GM12878 (cell line): ENCODE results near the gene PUDP. TPM values are rescaled to one million over a fixed set of nuclear protein-coding genes. Genes with fewer than 3 reads are reported as not detected.

ENCODE experiments used
- ATAC-seq: fragments of 200-7000 bp; cut with Tn5 transposase; 3 replicates; pipeline ENCODE4 v1.9.1; 2020; ENCODE audit warnings: mild to moderate bottlenecking, moderate library complexity
- BruUV-seq: library from RNA; stranded (reverse); fragments of 400-500 nt; replicated peaks from 2 replicates; lab custom pipeline; 2021; lab: Mats Ljungman, UMichigan
- CTCF ChIA-PET: fragments of 300-600 bp; sonication (Branson Sonifier 250); formaldehyde crosslinking; extraction: SDS; loops from one replicate; lab custom pipeline; 2021; ENCODE audit warnings: inconsistent platforms; lab: Yijun Ruan, JAX
- POLR2A ChIA-PET: fragments of 350-600 bp; formaldehyde crosslinking; extraction: SDS; loops from one replicate; lab custom pipeline; 2021; ENCODE audit warnings: inconsistent platforms; lab: Charles Lee
- RAD21 ChIA-PET: fragments of 300-600 bp; sonication (Branson Sonifier 250); formaldehyde crosslinking; loops from one replicate; lab custom pipeline; 2023; ENCODE audit warnings: antibody characterized with exemption; ENCODE audit not compliant: unreplicated experiment; lab: Charles Lee
- SMC1A ChIA-PET: fragments of 300-600 bp; sonication (Branson Sonifier 250); formaldehyde crosslinking; loops from one replicate; lab custom pipeline; 2023; ENCODE audit not compliant: unreplicated experiment, uncharacterized antibody; lab: Charles Lee
- DNase-seq: peaks from one replicate; pipeline ENCODE4 v3.0.0-alpha.2; 2011; ENCODE audit warnings: low read depth, low spot score
- FAIRE-seq: peaks from 3 replicates; lab custom pipeline; 2011; peaks lifted over from hg19 to GRCh38; lab: Jason Lieb, UNC
- H2AFZ ChIP-seq: 2 replicates; pipeline ENCODE4 v1.6.0; 2011; ENCODE audit warnings: low read depth, low read length, control low read depth; ENCODE audit not compliant: control insufficient read depth
- H3K27ac ChIP-seq: 2 replicates; pipeline ENCODE4 v1.5.1; 2011; ENCODE audit warnings: control low read depth; ENCODE audit not compliant: control insufficient read depth, insufficient read depth
- H3K27me3 ChIP-seq, 2 experiments: replicated peaks in 1 of 2; 2 replicates each; pipeline versions ENCODE4 v1.6.0 to v1.6.1; 2011; ENCODE audit warnings: low read length in 1 of 2; ENCODE audit not compliant: control insufficient read depth in 2 of 2, insufficient read depth in 2 of 2
- H3K36me3 ChIP-seq, 2 experiments: 2 replicates each; pipeline ENCODE4 v1.5.1; 2011; ENCODE audit warnings: low read length in 1 of 2; ENCODE audit not compliant: control insufficient read depth in 2 of 2, insufficient read depth in 2 of 2
- H3K4me1 ChIP-seq: 2 replicates; pipeline ENCODE4 v1.6.1; 2011; ENCODE audit warnings: mild to moderate bottlenecking, low read length, moderate library complexity, mixed read lengths; ENCODE audit not compliant: control insufficient read depth, insufficient read depth
- H3K4me2 ChIP-seq: 2 replicates; pipeline ENCODE4 v1.6.0; 2011; ENCODE audit warnings: control low read depth; ENCODE audit not compliant: control insufficient read depth, insufficient read depth
- H3K4me3 ChIP-seq: fragments of 200-600 bp; sonication (generic); 2 replicates; pipeline ENCODE4 v1.5.1; 2016
- H3K79me2 ChIP-seq: 2 replicates; pipeline ENCODE4 v1.6.0; 2011; ENCODE audit warnings: low read length; ENCODE audit not compliant: control insufficient read depth, insufficient read depth
- H3K9ac ChIP-seq: 2 replicates; pipeline ENCODE4 v1.8.0; 2011; ENCODE audit warnings: low read length, control low read depth, mixed read lengths; ENCODE audit not compliant: control insufficient read depth, insufficient read depth
- H3K9me3 ChIP-seq: replicated peaks from 3 replicates; pipeline ENCODE4 v1.5.1; 2011; ENCODE audit warnings: mild to moderate bottlenecking, low read length; ENCODE audit not compliant: control insufficient read depth, insufficient read depth
- H4K20me1 ChIP-seq: 2 replicates; pipeline ENCODE4 v1.6.0; 2011; ENCODE audit not compliant: control insufficient read depth, insufficient read depth
- BACH1 ChIP-seq: fragments of 450-650 bp; IDR thresholded peaks from 2 replicates; pipeline ENCODE4 v1.6.1; 2017; ENCODE audit warnings: mild to moderate bottlenecking, borderline replicate concordance
- BMI1 ChIP-seq: fragments of 450-650 bp; IDR thresholded peaks from 2 replicates; pipeline ENCODE4 v1.6.1; 2016; ENCODE audit warnings: mild to moderate bottlenecking, moderate library complexity, borderline replicate concordance
- CHD1 ChIP-seq: IDR thresholded peaks from 2 replicates; pipeline ENCODE4 v1.6.1; 2012; ENCODE audit warnings: low read depth, low read length, improper control_type of control experiment
- DPF2 ChIP-seq: fragments of 450-650 bp; IDR thresholded peaks from 2 replicates; pipeline ENCODE4 v1.6.1; 2017; ENCODE audit warnings: mild to moderate bottlenecking
- ESRRA ChIP-seq: IDR thresholded peaks from 2 replicates; pipeline ENCODE4 v1.6.1; 2012; ENCODE audit warnings: mild to moderate bottlenecking, low read length, improper control_type of control experiment
- EZH2 ChIP-seq: IDR thresholded peaks from 2 replicates; pipeline ENCODE4 v1.6.1; 2012; ENCODE audit warnings: low read depth, mild to moderate bottlenecking, control low read depth, inconsistent platforms, low read length, borderline replicate concordance; ENCODE audit not compliant: control insufficient read depth
- GATAD2B ChIP-seq: fragments of 450-650 bp; conservative IDR thresholded peaks from 2 replicates; pipeline ENCODE4 v1.6.1; 2017; ENCODE audit warnings: low read depth, mild to moderate bottlenecking, moderate library complexity
- KLF5 ChIP-seq: fragments of 450-650 bp; IDR thresholded peaks from 2 replicates; pipeline ENCODE4 v1.6.1; 2014; ENCODE audit warnings: mild to moderate bottlenecking; ENCODE audit not compliant: partially characterized antibody
- LARP7 ChIP-seq: fragments of 450-650 bp; IDR thresholded peaks from 2 replicates; pipeline ENCODE4 v1.6.1; 2017; ENCODE audit warnings: mild to moderate bottlenecking
- MTA2 ChIP-seq: fragments of 450-650 bp; IDR thresholded peaks from 2 replicates; pipeline ENCODE4 v1.6.1; 2016; ENCODE audit warnings: low read depth, mild to moderate bottlenecking, moderate library complexity
- PAX8 ChIP-seq: fragments of 450-650 bp; IDR thresholded peaks from 2 replicates; pipeline ENCODE4 v1.6.1; 2017; ENCODE audit warnings: mild to moderate bottlenecking, moderate library complexity
- SP1 ChIP-seq: IDR thresholded peaks from one replicate; pipeline ENCODE4 v1.6.1; 2011; ENCODE audit warnings: low read depth, low read length
- SRF ChIP-seq, 2 experiments: IDR thresholded peaks; 2 replicates each; pipeline ENCODE4 v1.6.1; 2011; ENCODE audit warnings: low read depth in 2 of 2, low read length in 2 of 2, mild to moderate bottlenecking in 1 of 2, moderate library complexity in 1 of 2
- TBL1XR1 ChIP-seq: IDR thresholded peaks from 2 replicates; pipeline ENCODE4 v1.6.1; 2012; ENCODE audit warnings: low read depth, low read length, improper control_type of control experiment
- WRNIP1 ChIP-seq: IDR thresholded peaks from 2 replicates; pipeline ENCODE4 v1.6.1; 2011; ENCODE audit warnings: low read depth, low read length, improper control_type of control experiment, borderline replicate concordance
- WGBS: methylation state at CpG from one replicate; pipeline ENCODE4 v1.1.6; 2016; ENCODE audit warnings: low lambda C conversion rate; ENCODE audit not compliant: insufficient replicate concordance, insufficient coverage; ENCODE audit errors: missing lambda C conversion rate; 5-methylcytosine and 5-hydroxymethylcytosine counted together
- in situ Hi-C: fragments of 300-500 bp; cut with MboI; formaldehyde crosslinking; loops from 9 replicates; pipeline ENCODE4 v1.14.3; 2018; ENCODE audit warnings: mixed read lengths
- intact Hi-C: fragments of 100-400 bp; cut with micrococcal nuclease; formaldehyde crosslinking; loops from one replicate; pipeline ENCODE4 v1.14.2; 2022; ENCODE audit not compliant: unreplicated experiment
- polyA plus RNA-seq, 11 experiments: library from polyadenylated mRNA; depleted of rRNA in 4 of 11; unstranded in 6 of 11; stranded (reverse) in 5 of 11; fragments of >200 nt; fragmentation: Nextera tagmentation in 4 of 11; fragmentation: Illumina TruSeq in 1 of 11; extraction: Ambion mirVana in 4 of 11; extraction: Trizol in 1 of 11; gene quantifications; 1 replicate in 1 of 11; 2 replicates in 10 of 11; pipeline versions ENCODE4 v1.2.1 to v1.2.3, GENCODE V29; 2011 to 2016; ENCODE audit warnings: inconsistent platforms in 2 of 11, missing spikeins in 2 of 11, low read depth in 1 of 11
- total RNA-seq, 4 experiments: library from RNA; depleted of rRNA in 3 of 4; stranded (reverse); fragments of >200 nt in 3 of 4; fragmentation: Illumina TruSeq in 1 of 4; extraction: Trizol in 1 of 4; gene quantifications; 2 replicates each; pipeline versions ENCODE4 v1.2.1 to v1.2.3, GENCODE V29; 2013 to 2021
- TF ChIP-seq, protein P1 (sequence below): fragments of 450-650 bp; formaldehyde crosslinking; IDR thresholded peaks from 2 replicates; pipeline ENCODE4 v1.4.0; 2022; ENCODE audit warnings: mild to moderate bottlenecking, moderate library complexity
- TF ChIP-seq, protein P2 (sequence below): fragments of 450-650 bp; IDR thresholded peaks from 2 replicates; pipeline ENCODE4 v1.6.1; 2016; ENCODE audit warnings: mild to moderate bottlenecking
- TF ChIP-seq, protein P3 (sequence below): fragments of 450-650 bp; IDR thresholded peaks from 2 replicates; pipeline ENCODE4 v1.6.1; 2017; ENCODE audit warnings: borderline replicate concordance

Gene PUDP
- total and polyA plus RNA-seq, 10 of the 15 experiments (the other 5 are each of a cell fraction or from before 2014, with no cell fraction given), result 30.8 to 83.5 (median 61.7) TPM

DNA sequence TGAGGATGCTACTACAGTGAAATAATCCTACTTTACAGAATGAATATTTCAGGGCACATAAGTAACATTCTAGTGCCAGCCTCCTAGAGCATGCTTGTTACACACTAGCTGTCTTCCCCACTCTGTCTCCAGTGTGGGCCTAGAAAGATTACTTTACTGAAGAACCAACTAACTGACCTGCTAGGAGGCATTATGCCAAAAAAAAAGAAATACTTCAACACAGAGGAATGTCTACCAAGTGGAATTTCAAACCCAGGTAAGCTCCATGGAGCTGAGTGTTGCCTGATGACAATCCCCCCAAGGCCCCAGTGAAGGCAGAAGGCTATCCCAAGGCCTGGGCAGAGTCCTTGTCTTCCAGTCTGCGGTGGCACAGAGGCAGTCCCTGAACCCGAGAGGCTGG, 41.3 kb downstream of the PUDP start:
- TF ChIP-seq SRF (IDR thresholded peaks at IDR 0.05; ENCODE audit: low read depth in 2 of 2, low read length in 2 of 2) (no peak), GATAD2B (no peak), MTA2 (no peak), SP1 (no peak), BMI1 (no peak), PAX8 (no peak), EZH2 (no peak), ESRRA (no peak), TBL1XR1 (no peak), LARP7 (no peak), WRNIP1 (no peak), BACH1 (no peak), KLF5 (no peak), DPF2 (no peak), CHD1 (no peak)
- TF ChIP-seq, protein P1, sequence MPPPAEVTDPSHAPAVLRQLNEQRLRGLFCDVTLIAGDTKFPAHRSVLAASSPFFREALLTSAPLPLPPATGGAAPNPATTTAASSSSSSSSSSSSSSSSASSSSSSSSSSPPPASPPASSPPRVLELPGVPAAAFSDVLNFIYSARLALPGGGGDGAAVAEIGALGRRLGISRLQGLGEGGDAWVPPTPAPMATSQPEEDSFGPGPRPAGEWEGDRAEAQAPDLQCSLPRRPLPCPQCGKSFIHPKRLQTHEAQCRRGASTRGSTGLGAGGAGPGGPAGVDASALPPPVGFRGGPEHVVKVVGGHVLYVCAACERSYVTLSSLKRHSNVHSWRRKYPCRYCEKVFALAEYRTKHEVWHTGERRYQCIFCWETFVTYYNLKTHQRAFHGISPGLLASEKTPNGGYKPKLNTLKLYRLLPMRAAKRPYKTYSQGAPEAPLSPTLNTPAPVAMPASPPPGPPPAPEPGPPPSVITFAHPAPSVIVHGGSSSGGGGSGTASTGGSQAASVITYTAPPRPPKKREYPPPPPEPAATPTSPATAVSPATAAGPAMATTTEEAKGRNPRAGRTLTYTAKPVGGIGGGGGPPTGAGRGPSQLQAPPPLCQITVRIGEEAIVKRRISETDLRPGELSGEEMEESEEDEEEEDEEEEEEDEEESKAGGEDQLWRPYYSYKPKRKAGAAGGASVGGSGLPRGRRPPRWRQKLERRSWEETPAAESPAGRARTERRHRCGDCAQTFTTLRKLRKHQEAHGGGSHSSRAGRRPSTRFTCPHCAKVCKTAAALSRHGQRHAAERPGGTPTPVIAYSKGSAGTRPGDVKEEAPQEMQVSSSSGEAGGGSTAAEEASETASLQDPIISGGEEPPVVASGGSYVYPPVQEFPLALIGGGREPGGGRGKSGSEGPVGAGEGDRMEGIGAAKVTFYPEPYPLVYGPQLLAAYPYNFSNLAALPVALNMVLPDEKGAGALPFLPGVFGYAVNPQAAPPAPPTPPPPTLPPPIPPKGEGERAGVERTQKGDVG (CRISPR knock-in tag), result no peak
- TF ChIP-seq, protein P2, sequence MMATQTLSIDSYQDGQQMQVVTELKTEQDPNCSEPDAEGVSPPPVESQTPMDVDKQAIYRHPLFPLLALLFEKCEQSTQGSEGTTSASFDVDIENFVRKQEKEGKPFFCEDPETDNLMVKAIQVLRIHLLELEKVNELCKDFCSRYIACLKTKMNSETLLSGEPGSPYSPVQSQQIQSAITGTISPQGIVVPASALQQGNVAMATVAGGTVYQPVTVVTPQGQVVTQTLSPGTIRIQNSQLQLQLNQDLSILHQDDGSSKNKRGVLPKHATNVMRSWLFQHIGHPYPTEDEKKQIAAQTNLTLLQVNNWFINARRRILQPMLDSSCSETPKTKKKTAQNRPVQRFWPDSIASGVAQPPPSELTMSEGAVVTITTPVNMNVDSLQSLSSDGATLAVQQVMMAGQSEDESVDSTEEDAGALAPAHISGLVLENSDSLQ, result no peak
- TF ChIP-seq, protein P3, sequence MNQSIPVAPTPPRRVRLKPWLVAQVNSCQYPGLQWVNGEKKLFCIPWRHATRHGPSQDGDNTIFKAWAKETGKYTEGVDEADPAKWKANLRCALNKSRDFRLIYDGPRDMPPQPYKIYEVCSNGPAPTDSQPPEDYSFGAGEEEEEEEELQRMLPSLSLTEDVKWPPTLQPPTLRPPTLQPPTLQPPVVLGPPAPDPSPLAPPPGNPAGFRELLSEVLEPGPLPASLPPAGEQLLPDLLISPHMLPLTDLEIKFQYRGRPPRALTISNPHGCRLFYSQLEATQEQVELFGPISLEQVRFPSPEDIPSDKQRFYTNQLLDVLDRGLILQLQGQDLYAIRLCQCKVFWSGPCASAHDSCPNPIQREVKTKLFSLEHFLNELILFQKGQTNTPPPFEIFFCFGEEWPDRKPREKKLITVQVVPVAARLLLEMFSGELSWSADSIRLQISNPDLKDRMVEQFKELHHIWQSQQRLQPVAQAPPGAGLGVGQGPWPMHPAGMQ, result no peak
- in situ Hi-C loops (no loop called here), intact Hi-C loops (no loop called here)
- CTCF ChIA-PET, result interaction anchor here (0.5 to 2.3 kb wide), 4 partner anchors 12 to 23 kb away, joined by 3 to 8 read pairs (median 4); no protein-coding TSS in a partner anchor
- FAIRE-seq (no peak), ATAC-seq (no peak), DNase-seq (no peak)
- SMC1A ChIA-PET, result interaction anchor here (5.9 kb wide), 1 partner anchor 16 kb away, joined by 80 read pairs; no protein-coding TSS in a partner anchor
- POLR2A ChIA-PET, result interaction anchor here (0.6 to 1.5 kb wide), 2 partner anchors 14 to 23 kb away, joined by 3 read pairs; no protein-coding TSS in a partner anchor
- Histone ChIP-seq H3K9me3 (peaks cover 2% of the 10 kb centered on the region; the same call in 1 of the 3 replicates), H2AFZ (no peak overlapping the region), H3K4me2 (no peak overlapping the region), H3K9ac (no peak overlapping the region), H3K36me3 (peaks cover 2 to 7% of the 10 kb centered on the region in 2 experiments; a peak in 3 of 4 replicates), H3K27me3 (no peaks in the 10 kb centered on the region), H3K79me2 (peaks cover 25% of the 10 kb centered on the region), H3K4me3 (no peak overlapping the region), H4K20me1 (no peaks in the 10 kb centered on the region), H3K27ac (no peak overlapping the region), H3K4me1 (peaks cover 43% of the 10 kb centered on the region)
- WGBS, result 71% methylated on average over 2 of the region's 2 CpGs
- BruUV-seq, result no TSS peak
- RAD21 ChIA-PET, result no interaction called here
